SU-DHL-6 (cell line): ENCODE measurements around the gene GUCA2B.

Experiments
- CTCF ChIP-seq: fragments of 200-600 bp; sonication (generic); IDR thresholded peaks from one replicate; pipeline ENCODE4 v1.5.1; 2017; ENCODE audit warnings: antibody characterized with exemption, mild to moderate bottlenecking, low read length, moderate library complexity; ENCODE audit not compliant: insufficient read depth, poor library complexity, severe bottlenecking
- EZH2phosphoT487 ChIP-seq: fragments of 200-600 bp; sonication (generic), shearing (Covaris generic); conservative IDR thresholded peaks from 2 replicates; pipeline ENCODE4 v1.6.1; 2018; ENCODE audit warnings: mild to moderate bottlenecking, antibody characterized with exemption, low read length, moderate library complexity, mixed read lengths

GRCh38 chr1:42184616-42185015 is 31.4 kb downstream of the GUCA2B start:
- TF ChIP-seq CTCF: no peak
- TF ChIP-seq EZH2phosphoT487: no peak
